Astrocyte (in vitro differentiated cells and primary cell): ENCODE measurements around the gene IDH2. TPM values are rescaled to one million over a fixed set of nuclear protein-coding genes. Genes with fewer than 3 reads are reported as not detected.

ENCODE experiments used
- DNase-seq: peaks from one replicate; pipeline ENCODE4 v3.0.0-alpha.2; 2010; ENCODE audit warnings: low read depth
- FAIRE-seq: peaks from 2 replicates; lab custom pipeline; 2011; peaks lifted over from hg19 to GRCh38; lab: Jason Lieb, UNC
- H2AFZ ChIP-seq: 2 replicates; pipeline ENCODE4 v1.6.0; 2012; ENCODE audit warnings: low read depth, low read length, inconsistent platforms
- H3K27ac ChIP-seq: 2 replicates; pipeline ENCODE4 v1.5.1; 2011; ENCODE audit warnings: low read depth, low read length, inconsistent platforms
- H3K27me3 ChIP-seq: 2 replicates; pipeline ENCODE4 v1.6.0; 2011; ENCODE audit warnings: low read length, inconsistent platforms; ENCODE audit not compliant: insufficient read depth
- H3K36me3 ChIP-seq: 2 replicates; pipeline ENCODE4 v1.5.1; 2011; ENCODE audit warnings: low read length, inconsistent platforms; ENCODE audit not compliant: insufficient read depth
- H3K4me1 ChIP-seq: 2 replicates; pipeline ENCODE4 v1.5.1; 2011; ENCODE audit warnings: low read length, inconsistent platforms; ENCODE audit not compliant: insufficient read depth
- H3K4me2 ChIP-seq: 2 replicates; pipeline ENCODE4 v1.6.0; 2012; ENCODE audit warnings: low read length, inconsistent platforms
- H3K4me3 ChIP-seq: 2 replicates; pipeline ENCODE4 v1.5.1; 2011; ENCODE audit warnings: low read depth, mild to moderate bottlenecking, low read length, inconsistent platforms; ENCODE audit not compliant: insufficient read depth
- H3K79me2 ChIP-seq: 2 replicates; pipeline ENCODE4 v1.6.0; 2012; ENCODE audit warnings: mild to moderate bottlenecking, low read length, inconsistent platforms; ENCODE audit not compliant: insufficient read depth
- H3K9ac ChIP-seq: 2 replicates; pipeline ENCODE4 v1.6.0; 2012; ENCODE audit warnings: mild to moderate bottlenecking, low read length, inconsistent platforms
- H3K9me3 ChIP-seq: 2 replicates; pipeline ENCODE4 v1.5.1; 2012; ENCODE audit warnings: low read depth, mild to moderate bottlenecking, low read length, inconsistent platforms; ENCODE audit not compliant: insufficient read depth
- H4K20me1 ChIP-seq: 2 replicates; pipeline ENCODE4 v1.6.0; 2012; ENCODE audit warnings: low read length, inconsistent platforms; ENCODE audit not compliant: insufficient read depth
- H3K27ac Mint-ChIP-seq: one replicate; pipeline ENCODE4 v1.8.0; 2021; ENCODE audit warnings: mild to moderate bottlenecking, mixed read lengths; ENCODE audit not compliant: unreplicated experiment
- H3K27me3 Mint-ChIP-seq: one replicate; pipeline ENCODE4 v1.8.0; 2021; ENCODE audit warnings: low read depth, mixed read lengths; ENCODE audit not compliant: unreplicated experiment
- H3K36me3 Mint-ChIP-seq: one replicate; pipeline ENCODE4 v1.8.0; 2021; ENCODE audit warnings: low read depth, mixed read lengths; ENCODE audit not compliant: unreplicated experiment
- H3K4me1 Mint-ChIP-seq: one replicate; pipeline ENCODE4 v1.8.0; 2021; ENCODE audit warnings: low read depth, mixed read lengths; ENCODE audit not compliant: unreplicated experiment
- H3K4me3 Mint-ChIP-seq: one replicate; pipeline ENCODE4 v1.8.0; 2021; ENCODE audit warnings: mild to moderate bottlenecking, moderate library complexity, mixed read lengths; ENCODE audit not compliant: unreplicated experiment
- H3K9me3 Mint-ChIP-seq: one replicate; pipeline ENCODE4 v1.8.0; 2021; ENCODE audit warnings: mild to moderate bottlenecking, mixed read lengths; ENCODE audit not compliant: unreplicated experiment
- EZH2 ChIP-seq: IDR thresholded peaks from 2 replicates; pipeline ENCODE4 v1.6.1; 2012; ENCODE audit warnings: mild to moderate bottlenecking, low read length, inconsistent platforms; ENCODE audit not compliant: insufficient read depth
- total RNA-seq: library from RNA; stranded (reverse); gene quantifications from 2 replicates; pipeline ENCODE4 v1.2.1, GENCODE V29; 2021
- TF ChIP-seq, protein P1 (sequence below): IDR thresholded peaks from 2 replicates; pipeline ENCODE4 v1.5.1; 2011; ENCODE audit warnings: low read depth, mild to moderate bottlenecking, inconsistent platforms, low read length, moderate library complexity; ENCODE audit not compliant: insufficient read depth

The IDH2 gene
- total RNA-seq, 1 donor from 2014 or later = 76.6 TPM

- Mint-ChIP-seq H3K36me3 (peaks cover 17% of the 10 kb centered on the region), H3K27ac (no peak overlapping the region), H3K4me1 (peaks cover 2% of the 10 kb centered on the region), H3K27me3 (no peaks in the 10 kb centered on the region), H3K4me3 (no peak overlapping the region), H3K9me3 (no peaks in the 10 kb centered on the region)
- Histone ChIP-seq H3K79me2 (no peaks in the 10 kb centered on the region), H3K4me1 (no peaks in the 10 kb centered on the region), H3K27me3 (no peaks in the 10 kb centered on the region), H4K20me1 (peaks cover 8% of the 10 kb centered on the region), H3K27ac (no peak overlapping the region), H3K4me2 (no peak overlapping the region), H3K36me3 (peaks cover 10% of the 10 kb centered on the region), H3K4me3 (no peak overlapping the region), H3K9ac (no peak overlapping the region), H3K9me3 (no peaks in the 10 kb centered on the region), H2AFZ (no peak overlapping the region)
- DNase-seq (no peak), FAIRE-seq (no peak)
- no peak for TF ChIP-seq EZH2
- TF ChIP-seq, protein P1, sequence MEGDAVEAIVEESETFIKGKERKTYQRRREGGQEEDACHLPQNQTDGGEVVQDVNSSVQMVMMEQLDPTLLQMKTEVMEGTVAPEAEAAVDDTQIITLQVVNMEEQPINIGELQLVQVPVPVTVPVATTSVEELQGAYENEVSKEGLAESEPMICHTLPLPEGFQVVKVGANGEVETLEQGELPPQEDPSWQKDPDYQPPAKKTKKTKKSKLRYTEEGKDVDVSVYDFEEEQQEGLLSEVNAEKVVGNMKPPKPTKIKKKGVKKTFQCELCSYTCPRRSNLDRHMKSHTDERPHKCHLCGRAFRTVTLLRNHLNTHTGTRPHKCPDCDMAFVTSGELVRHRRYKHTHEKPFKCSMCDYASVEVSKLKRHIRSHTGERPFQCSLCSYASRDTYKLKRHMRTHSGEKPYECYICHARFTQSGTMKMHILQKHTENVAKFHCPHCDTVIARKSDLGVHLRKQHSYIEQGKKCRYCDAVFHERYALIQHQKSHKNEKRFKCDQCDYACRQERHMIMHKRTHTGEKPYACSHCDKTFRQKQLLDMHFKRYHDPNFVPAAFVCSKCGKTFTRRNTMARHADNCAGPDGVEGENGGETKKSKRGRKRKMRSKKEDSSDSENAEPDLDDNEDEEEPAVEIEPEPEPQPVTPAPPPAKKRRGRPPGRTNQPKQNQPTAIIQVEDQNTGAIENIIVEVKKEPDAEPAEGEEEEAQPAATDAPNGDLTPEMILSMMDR = no peak
Measured at GRCh38 chr15:90082140-90082715, 20.0 kb downstream of the IDH2 start.

- Histone ChIP-seq H3K4me3 (no peak overlapping the region), H3K36me3 (peaks cover 5% of the 10 kb centered on the region), H3K27ac (no peak overlapping the region), H2AFZ (no peak overlapping the region), H3K4me1 (no peaks in the 10 kb centered on the region), H4K20me1 (no peaks in the 10 kb centered on the region), H3K9ac (no peak overlapping the region), H3K4me2 (no peak overlapping the region), H3K9me3 (no peaks in the 10 kb centered on the region), H3K79me2 (no peaks in the 10 kb centered on the region), H3K27me3 (no peaks in the 10 kb centered on the region)
- Mint-ChIP-seq H3K4me3 (no peak overlapping the region), H3K36me3 (peaks cover 12% of the 10 kb centered on the region), H3K27me3 (no peaks in the 10 kb centered on the region), H3K9me3 (no peaks in the 10 kb centered on the region), H3K27ac (no peak overlapping the region), H3K4me1 (peaks cover 7% of the 10 kb centered on the region)
- no peak for DNase-seq
- no peak for FAIRE-seq
- TF ChIP-seq, protein P1 = no peak
- TF ChIP-seq EZH2 = no peak
Measured at GRCh38 chr15:90080818-90081393, 21.4 kb downstream of the IDH2 start.

DNA sequence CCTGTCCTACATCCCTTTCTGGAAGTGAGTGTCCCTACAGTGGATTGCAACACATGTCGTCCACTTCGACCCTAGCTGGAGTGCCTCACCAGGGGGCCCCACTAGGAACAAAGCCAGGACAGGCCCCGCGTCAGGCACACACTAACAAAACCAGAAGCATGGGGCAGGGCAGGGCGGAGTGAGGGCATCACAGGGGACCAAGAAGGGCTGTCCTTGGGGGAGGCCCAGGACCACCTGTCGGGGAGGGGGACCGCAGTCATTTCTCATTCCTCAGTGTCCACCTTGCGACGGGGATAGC is 21.9 kb downstream of the IDH2 start:
- Mint-ChIP-seq H3K4me1 (peaks cover 11% of the 10 kb centered on the region), H3K27ac (no peak overlapping the region), H3K36me3 (peaks cover 11% of the 10 kb centered on the region), H3K4me3 (no peak overlapping the region), H3K9me3 (no peaks in the 10 kb centered on the region), H3K27me3 (no peaks in the 10 kb centered on the region)
- Histone ChIP-seq H3K4me2 (no peak overlapping the region), H3K27me3 (no peaks in the 10 kb centered on the region), H3K9me3 (no peaks in the 10 kb centered on the region), H3K4me3 (no peak overlapping the region), H3K4me1 (no peaks in the 10 kb centered on the region), H3K9ac (no peak overlapping the region), H2AFZ (no peak overlapping the region), H3K27ac (no peak overlapping the region), H3K79me2 (no peaks in the 10 kb centered on the region), H3K36me3 (peaks cover 2% of the 10 kb centered on the region), H4K20me1 (no peaks in the 10 kb centered on the region)
- FAIRE-seq (no peak), DNase-seq (no peak)
- TF ChIP-seq, protein P1 = no peak
- no peak for TF ChIP-seq EZH2
